GM12878 (cell line): Measurements from ENCODE around the gene PCP2. TPM values are rescaled to one million over a fixed set of nuclear protein-coding genes. Genes with fewer than 3 reads are reported as not detected.

ENCODE experiments used
- ATAC-seq: fragments of 200-7000 bp; cut with Tn5 transposase; 3 replicates; pipeline ENCODE4 v1.9.1; 2020; ENCODE audit warnings: mild to moderate bottlenecking, moderate library complexity
- BruUV-seq: library from RNA; stranded (reverse); fragments of 400-500 nt; replicated peaks from 2 replicates; lab custom pipeline; 2021; lab: Mats Ljungman, UMichigan
- CTCF ChIA-PET: fragments of 300-600 bp; sonication (Branson Sonifier 250); formaldehyde crosslinking; extraction: SDS; loops from one replicate; lab custom pipeline; 2021; ENCODE audit warnings: inconsistent platforms; lab: Yijun Ruan, JAX
- POLR2A ChIA-PET: fragments of 350-600 bp; formaldehyde crosslinking; extraction: SDS; loops from one replicate; lab custom pipeline; 2021; ENCODE audit warnings: inconsistent platforms; lab: Charles Lee
- RAD21 ChIA-PET: fragments of 300-600 bp; sonication (Branson Sonifier 250); formaldehyde crosslinking; loops from one replicate; lab custom pipeline; 2023; ENCODE audit warnings: antibody characterized with exemption; ENCODE audit not compliant: unreplicated experiment; lab: Charles Lee
- SMC1A ChIA-PET: fragments of 300-600 bp; sonication (Branson Sonifier 250); formaldehyde crosslinking; loops from one replicate; lab custom pipeline; 2023; ENCODE audit not compliant: unreplicated experiment, uncharacterized antibody; lab: Charles Lee
- DNase-seq: peaks from one replicate; pipeline ENCODE4 v3.0.0-alpha.2; 2011; ENCODE audit warnings: low read depth, low spot score
- FAIRE-seq: peaks from 3 replicates; lab custom pipeline; 2011; peaks lifted over from hg19 to GRCh38; lab: Jason Lieb, UNC
- H2AFZ ChIP-seq: 2 replicates; pipeline ENCODE4 v1.6.0; 2011; ENCODE audit warnings: low read depth, low read length, control low read depth; ENCODE audit not compliant: control insufficient read depth
- H3K27ac ChIP-seq: 2 replicates; pipeline ENCODE4 v1.5.1; 2011; ENCODE audit warnings: control low read depth; ENCODE audit not compliant: control insufficient read depth, insufficient read depth
- H3K27me3 ChIP-seq, 2 experiments: replicated peaks in 1 of 2; 2 replicates each; pipeline versions ENCODE4 v1.6.0 to v1.6.1; 2011; ENCODE audit warnings: low read length in 1 of 2; ENCODE audit not compliant: control insufficient read depth in 2 of 2, insufficient read depth in 2 of 2
- H3K36me3 ChIP-seq, 2 experiments: 2 replicates each; pipeline ENCODE4 v1.5.1; 2011; ENCODE audit warnings: low read length in 1 of 2; ENCODE audit not compliant: control insufficient read depth in 2 of 2, insufficient read depth in 2 of 2
- H3K4me1 ChIP-seq: 2 replicates; pipeline ENCODE4 v1.6.1; 2011; ENCODE audit warnings: mild to moderate bottlenecking, low read length, moderate library complexity, mixed read lengths; ENCODE audit not compliant: control insufficient read depth, insufficient read depth
- H3K4me2 ChIP-seq: 2 replicates; pipeline ENCODE4 v1.6.0; 2011; ENCODE audit warnings: control low read depth; ENCODE audit not compliant: control insufficient read depth, insufficient read depth
- H3K4me3 ChIP-seq: fragments of 200-600 bp; sonication (generic); 2 replicates; pipeline ENCODE4 v1.5.1; 2016
- H3K79me2 ChIP-seq: 2 replicates; pipeline ENCODE4 v1.6.0; 2011; ENCODE audit warnings: low read length; ENCODE audit not compliant: control insufficient read depth, insufficient read depth
- H3K9ac ChIP-seq: 2 replicates; pipeline ENCODE4 v1.8.0; 2011; ENCODE audit warnings: low read length, control low read depth, mixed read lengths; ENCODE audit not compliant: control insufficient read depth, insufficient read depth
- H3K9me3 ChIP-seq: replicated peaks from 3 replicates; pipeline ENCODE4 v1.5.1; 2011; ENCODE audit warnings: mild to moderate bottlenecking, low read length; ENCODE audit not compliant: control insufficient read depth, insufficient read depth
- H4K20me1 ChIP-seq: 2 replicates; pipeline ENCODE4 v1.6.0; 2011; ENCODE audit not compliant: control insufficient read depth, insufficient read depth
- BCL3 ChIP-seq: IDR thresholded peaks from 2 replicates; pipeline ENCODE4 v1.6.1; 2011; ENCODE audit warnings: borderline replicate concordance, low read depth, mild to moderate bottlenecking, moderate library complexity, low read length; ENCODE audit not compliant: insufficient read depth, poor library complexity, severe bottlenecking
- CHD4 ChIP-seq: fragments of 200-600 bp; sonication (generic); IDR thresholded peaks from 2 replicates; pipeline ENCODE4 v1.6.1; 2016; ENCODE audit warnings: mild to moderate bottlenecking
- HDGF ChIP-seq: fragments of 450-650 bp; IDR thresholded peaks from 2 replicates; pipeline ENCODE4 v1.6.1; 2016; ENCODE audit warnings: antibody characterized with exemption
- PAX5 ChIP-seq: IDR thresholded peaks from 2 replicates; pipeline ENCODE4 v1.6.1; 2011; ENCODE audit warnings: low read depth, low read length, borderline replicate concordance
- POLR2A ChIP-seq: IDR thresholded peaks from 2 replicates; pipeline ENCODE4 v1.6.1; 2011; ENCODE audit warnings: low read depth, mild to moderate bottlenecking, low read length
- RAD21 ChIP-seq: IDR thresholded peaks from 2 replicates; pipeline ENCODE4 v1.6.1; 2011; ENCODE audit warnings: mild to moderate bottlenecking, low read depth, low read length, moderate library complexity; ENCODE audit not compliant: insufficient read depth
- TARDBP ChIP-seq: IDR thresholded peaks from 2 replicates; pipeline ENCODE4 v1.6.1; 2016; ENCODE audit warnings: borderline replicate concordance
- WGBS: methylation state at CpG from one replicate; pipeline ENCODE4 v1.1.6; 2016; ENCODE audit warnings: low lambda C conversion rate; ENCODE audit not compliant: insufficient replicate concordance, insufficient coverage; ENCODE audit errors: missing lambda C conversion rate; 5-methylcytosine and 5-hydroxymethylcytosine counted together
- in situ Hi-C: fragments of 300-500 bp; cut with MboI; formaldehyde crosslinking; loops from 9 replicates; pipeline ENCODE4 v1.14.3; 2018; ENCODE audit warnings: mixed read lengths
- intact Hi-C: fragments of 100-400 bp; cut with micrococcal nuclease; formaldehyde crosslinking; loops from one replicate; pipeline ENCODE4 v1.14.2; 2022; ENCODE audit not compliant: unreplicated experiment
- polyA plus RNA-seq, 11 experiments: library from polyadenylated mRNA; depleted of rRNA in 4 of 11; unstranded in 6 of 11; stranded (reverse) in 5 of 11; fragments of >200 nt; fragmentation: Nextera tagmentation in 4 of 11; fragmentation: Illumina TruSeq in 1 of 11; extraction: Ambion mirVana in 4 of 11; extraction: Trizol in 1 of 11; gene quantifications; 1 replicate in 1 of 11; 2 replicates in 10 of 11; pipeline versions ENCODE4 v1.2.1 to v1.2.3, GENCODE V29; 2011 to 2016; ENCODE audit warnings: inconsistent platforms in 2 of 11, missing spikeins in 2 of 11, low read depth in 1 of 11
- total RNA-seq, 4 experiments: library from RNA; depleted of rRNA in 3 of 4; stranded (reverse); fragments of >200 nt in 3 of 4; fragmentation: Illumina TruSeq in 1 of 4; extraction: Trizol in 1 of 4; gene quantifications; 2 replicates each; pipeline versions ENCODE4 v1.2.1 to v1.2.3, GENCODE V29; 2013 to 2021
- TF ChIP-seq, protein P1 (sequence below): fragments of 450-650 bp; formaldehyde crosslinking; IDR thresholded peaks from 2 replicates; pipeline ENCODE4 v1.4.0; 2022; ENCODE audit warnings: mild to moderate bottlenecking, moderate library complexity

The PCP2 gene
- total and polyA plus RNA-seq, 10 of the 15 experiments (the other 5 are each of a cell fraction or from before 2014, with no cell fraction given): 0.10 to 0.62 (median 0.31) TPM; not detected in 5

DNA sequence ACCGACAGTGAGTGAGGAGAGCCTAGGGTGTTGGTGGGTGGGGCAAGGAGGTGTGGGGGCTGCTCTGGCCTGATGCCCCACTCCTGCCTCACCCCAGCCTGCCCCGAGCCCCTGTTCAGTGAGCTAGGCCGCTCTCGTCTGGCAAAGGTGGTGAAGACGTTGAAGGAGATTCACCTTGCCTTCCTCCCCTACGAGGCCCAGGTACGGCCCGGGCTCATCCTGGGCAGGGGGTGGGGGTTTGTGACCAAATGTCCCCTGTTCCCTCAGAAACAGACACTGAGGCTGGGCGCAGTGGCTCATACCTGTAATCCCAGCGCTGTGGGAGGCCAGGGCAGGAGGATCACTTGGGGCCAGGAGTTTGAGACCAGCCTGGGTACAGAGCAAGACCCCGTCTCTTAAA is 7.3 kb upstream of the PCP2 start:
- ChIA-PET POLR2A (interaction anchor here (0.6 kb wide), 1 partner anchor 21 kb away, joined by 3 read pairs; no protein-coding TSS in a partner anchor), CTCF (no interaction called here), RAD21 (no interaction called here)
- Histone ChIP-seq H3K9ac (no peak overlapping the region), H3K27ac (no peak overlapping the region), H4K20me1 (no peaks in the 10 kb centered on the region), H3K36me3 (peaks cover 0 to 7% of the 10 kb centered on the region in 2 experiments; a peak in 3 of 4 replicates), H3K4me1 (peaks cover 14% of the 10 kb centered on the region), H2AFZ (no peak overlapping the region)
- in situ Hi-C loops: no loop called here
- FAIRE-seq (no peak), DNase-seq (no peak)
- WGBS: 98% methylated on average over 11 of the region's 11 CpGs
- no peak for TF ChIP-seq PAX5
- TF ChIP-seq CHD4: no peak
- TF ChIP-seq, all 136 proteins: peak for 0
- no peak overlapping the region for H3K4me3 ChIP-seq
- SMC1A ChIA-PET: no interaction called here
- H3K27me3 ChIP-seq: no peaks in the 10 kb centered on the region
- intact Hi-C loops: no loop called here
- no peaks in the 10 kb centered on the region; the same call in 2 of the 3 replicates for H3K9me3 ChIP-seq
- H3K79me2 ChIP-seq: peaks cover 18% of the 10 kb centered on the region
- BruUV-seq: no TSS peak
- ATAC-seq: no peak
- no peak overlapping the region for H3K4me2 ChIP-seq

- no peak overlapping the region for H3K27ac ChIP-seq
- no peaks in the 10 kb centered on the region for H4K20me1 ChIP-seq
- no peaks in the 10 kb centered on the region; the same call in 2 of the 3 replicates for H3K9me3 ChIP-seq
- no peak overlapping the region for H3K9ac ChIP-seq
- no peak for ATAC-seq
- no peaks in the 10 kb centered on the region for H3K27me3 ChIP-seq
- intact Hi-C loops (no loop called here), in situ Hi-C loops (no loop called here)
- no peak overlapping the region for H3K4me2 ChIP-seq
- RAD21 ChIA-PET: no interaction called here
- H3K79me2 ChIP-seq: peaks cover 18% of the 10 kb centered on the region
- H3K4me1 ChIP-seq: peaks cover 14% of the 10 kb centered on the region
- no peak for DNase-seq
- peak; percentile 71 for TF ChIP-seq POLR2A
- peak; percentile 78 for TF ChIP-seq BCL3
- TF ChIP-seq, protein P1, sequence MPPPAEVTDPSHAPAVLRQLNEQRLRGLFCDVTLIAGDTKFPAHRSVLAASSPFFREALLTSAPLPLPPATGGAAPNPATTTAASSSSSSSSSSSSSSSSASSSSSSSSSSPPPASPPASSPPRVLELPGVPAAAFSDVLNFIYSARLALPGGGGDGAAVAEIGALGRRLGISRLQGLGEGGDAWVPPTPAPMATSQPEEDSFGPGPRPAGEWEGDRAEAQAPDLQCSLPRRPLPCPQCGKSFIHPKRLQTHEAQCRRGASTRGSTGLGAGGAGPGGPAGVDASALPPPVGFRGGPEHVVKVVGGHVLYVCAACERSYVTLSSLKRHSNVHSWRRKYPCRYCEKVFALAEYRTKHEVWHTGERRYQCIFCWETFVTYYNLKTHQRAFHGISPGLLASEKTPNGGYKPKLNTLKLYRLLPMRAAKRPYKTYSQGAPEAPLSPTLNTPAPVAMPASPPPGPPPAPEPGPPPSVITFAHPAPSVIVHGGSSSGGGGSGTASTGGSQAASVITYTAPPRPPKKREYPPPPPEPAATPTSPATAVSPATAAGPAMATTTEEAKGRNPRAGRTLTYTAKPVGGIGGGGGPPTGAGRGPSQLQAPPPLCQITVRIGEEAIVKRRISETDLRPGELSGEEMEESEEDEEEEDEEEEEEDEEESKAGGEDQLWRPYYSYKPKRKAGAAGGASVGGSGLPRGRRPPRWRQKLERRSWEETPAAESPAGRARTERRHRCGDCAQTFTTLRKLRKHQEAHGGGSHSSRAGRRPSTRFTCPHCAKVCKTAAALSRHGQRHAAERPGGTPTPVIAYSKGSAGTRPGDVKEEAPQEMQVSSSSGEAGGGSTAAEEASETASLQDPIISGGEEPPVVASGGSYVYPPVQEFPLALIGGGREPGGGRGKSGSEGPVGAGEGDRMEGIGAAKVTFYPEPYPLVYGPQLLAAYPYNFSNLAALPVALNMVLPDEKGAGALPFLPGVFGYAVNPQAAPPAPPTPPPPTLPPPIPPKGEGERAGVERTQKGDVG (CRISPR knock-in tag): no peak
- 0 out of 2 replicates have a peak, but pooled peaks have one; percentile 22 for TF ChIP-seq TARDBP
- TF ChIP-seq HDGF: 0 out of 2 replicates have a peak, but pooled peaks have one; percentile 70
- TF ChIP-seq RAD21: no peak
- no TSS peak for BruUV-seq
- POLR2A ChIA-PET: no interaction called here
- SMC1A ChIA-PET: no interaction called here
- no peak overlapping the region for H2AFZ ChIP-seq
- no peak overlapping the region for H3K4me3 ChIP-seq
- CTCF ChIA-PET: no interaction called here
- no peak for FAIRE-seq
- peaks cover 0 to 7% of the 10 kb centered on the region in 2 experiments; a peak in 3 of 4 replicates for H3K36me3 ChIP-seq
- 98% methylated on average over 13 of the region's 13 CpGs for WGBS
Measured at GRCh38 chr19:7639863-7640348, 6.4 kb upstream of the PCP2 start.
